ENCODE results near the gene FRMD1. TPM values are rescaled to one million over a fixed set of nuclear protein-coding genes. Genes with fewer than 3 reads are reported as not detected.

FRMD1 gene
- total and polyA plus RNA-seq, 9 donors, result 0.13 to 0.89 (median 0.33) TPM

GRCh38 chr6:168122011-168122410 is 43.0 kb upstream of the FRMD1 start:
- no peak for DNase-seq
- Histone ChIP-seq H3K4me3 (ENCODE audit: low read length) (no peak overlapping the region), H3K4me1 (ENCODE audit: control insufficient read depth, insufficient read depth, low read length) (no peaks in the 10 kb centered on the region), H3K36me3 (ENCODE audit: control insufficient read depth, insufficient read depth, low read length) (no peaks in the 10 kb centered on the region), H3K27ac (ENCODE audit: low read length) (no peak overlapping the region), H3K9me3 (replicated peaks; ENCODE audit: control insufficient read depth, low read depth, low read length) (no peaks in the 10 kb centered on the region), H3K27me3 (ENCODE audit: control insufficient read depth, insufficient read depth, low read length) (no peaks in the 10 kb centered on the region)
- 92% methylated on average over 11 of the region's 14 CpGs for WGBS (ENCODE audit: insufficient coverage)

GRCh38 chr6:168121303-168121665 is 42.3 kb upstream of the FRMD1 start:
- no peaks in the 10 kb centered on the region for H3K27me3 ChIP-seq (ENCODE audit: control insufficient read depth, insufficient read depth, low read length)
- no peak overlapping the region for H3K27ac ChIP-seq (ENCODE audit: low read length)
- H3K9me3 ChIP-seq (replicated peaks; ENCODE audit: control insufficient read depth, low read depth, low read length), result no peaks in the 10 kb centered on the region
- 73% methylated on average over 5 of the region's 8 CpGs for WGBS (ENCODE audit: insufficient coverage)
- DNase-seq, result no peak
- no peak overlapping the region for H3K4me3 ChIP-seq (ENCODE audit: low read length)
- no peaks in the 10 kb centered on the region for H3K4me1 ChIP-seq (ENCODE audit: control insufficient read depth, insufficient read depth, low read length)
- H3K36me3 ChIP-seq (ENCODE audit: control insufficient read depth, insufficient read depth, low read length), result no peaks in the 10 kb centered on the region

- H3K4me1 ChIP-seq (ENCODE audit: control insufficient read depth, insufficient read depth, low read length), result no peaks in the 10 kb centered on the region
- H3K27me3 ChIP-seq (ENCODE audit: control insufficient read depth, insufficient read depth, low read length), result no peaks in the 10 kb centered on the region
- H3K4me3 ChIP-seq (ENCODE audit: low read length), result no peak overlapping the region
- WGBS (ENCODE audit: insufficient coverage), result 66% methylated on average over 12 of the region's 15 CpGs
- no peak overlapping the region for H3K27ac ChIP-seq (ENCODE audit: low read length)
- no peaks in the 10 kb centered on the region for H3K36me3 ChIP-seq (ENCODE audit: control insufficient read depth, insufficient read depth, low read length)
- H3K9me3 ChIP-seq (replicated peaks; ENCODE audit: control insufficient read depth, low read depth, low read length), result no peaks in the 10 kb centered on the region
- no peak for DNase-seq
Measured at GRCh38 chr6:168120390-168121302, 41.6 kb upstream of the FRMD1 start.

GRCh38 chr6:168119539-168119938 is 40.5 kb upstream of the FRMD1 start:
- Histone ChIP-seq H3K27ac (ENCODE audit: low read length) (no peak overlapping the region), H3K9me3 (replicated peaks; ENCODE audit: control insufficient read depth, low read depth, low read length) (no peaks in the 10 kb centered on the region), H3K4me3 (ENCODE audit: low read length) (no peak overlapping the region), H3K36me3 (ENCODE audit: control insufficient read depth, insufficient read depth, low read length) (no peaks in the 10 kb centered on the region), H3K4me1 (ENCODE audit: control insufficient read depth, insufficient read depth, low read length) (no peaks in the 10 kb centered on the region), H3K27me3 (ENCODE audit: control insufficient read depth, insufficient read depth, low read length) (no peaks in the 10 kb centered on the region)
- DNase-seq, result no peak

- H3K27ac ChIP-seq (ENCODE audit: low read length), result no peak overlapping the region
- no peaks in the 10 kb centered on the region for H3K36me3 ChIP-seq (ENCODE audit: control insufficient read depth, insufficient read depth, low read length)
- H3K27me3 ChIP-seq (ENCODE audit: control insufficient read depth, insufficient read depth, low read length), result peaks cover 2% of the 10 kb centered on the region
- no peak for DNase-seq
- H3K9me3 ChIP-seq (replicated peaks; ENCODE audit: control insufficient read depth, low read depth, low read length), result no peaks in the 10 kb centered on the region
- no peak overlapping the region for H3K4me3 ChIP-seq (ENCODE audit: low read length)
- 83% methylated on average over 7 of the region's 7 CpGs for WGBS (ENCODE audit: insufficient coverage)
- no peaks in the 10 kb centered on the region for H3K4me1 ChIP-seq (ENCODE audit: control insufficient read depth, insufficient read depth, low read length)
Measured at GRCh38 chr6:168118935-168119334, 39.9 kb upstream of the FRMD1 start.

- Histone ChIP-seq H3K9me3 (replicated peaks; ENCODE audit: control insufficient read depth, low read depth, low read length) (no peaks in the 10 kb centered on the region), H3K4me1 (ENCODE audit: control insufficient read depth, insufficient read depth, low read length) (no peaks in the 10 kb centered on the region), H3K36me3 (ENCODE audit: control insufficient read depth, insufficient read depth, low read length) (no peaks in the 10 kb centered on the region), H3K27ac (ENCODE audit: low read length) (no peak overlapping the region), H3K4me3 (ENCODE audit: low read length) (no peak overlapping the region), H3K27me3 (ENCODE audit: control insufficient read depth, insufficient read depth, low read length) (peaks cover 2% of the 10 kb centered on the region)
- 93% methylated on average over 2 of the region's 4 CpGs for WGBS (ENCODE audit: insufficient coverage)
- no peak for DNase-seq
Measured at GRCh38 chr6:168117942-168118341, 38.9 kb upstream of the FRMD1 start.

- Histone ChIP-seq H3K4me1 (ENCODE audit: control insufficient read depth, insufficient read depth, low read length) (no peaks in the 10 kb centered on the region), H3K27me3 (ENCODE audit: control insufficient read depth, insufficient read depth, low read length) (peaks cover 2% of the 10 kb centered on the region), H3K27ac (ENCODE audit: low read length) (no peak overlapping the region), H3K9me3 (replicated peaks; ENCODE audit: control insufficient read depth, low read depth, low read length) (no peaks in the 10 kb centered on the region), H3K36me3 (ENCODE audit: control insufficient read depth, insufficient read depth, low read length) (no peaks in the 10 kb centered on the region), H3K4me3 (ENCODE audit: low read length) (no peak overlapping the region)
- no peak for DNase-seq
- WGBS (ENCODE audit: insufficient coverage), result 81% methylated on average over 23 of the region's 26 CpGs
Measured at GRCh38 chr6:168116975-168117899, 38.2 kb upstream of the FRMD1 start.

GRCh38 chr6:168116438-168116974 is 37.5 kb upstream of the FRMD1 start:
- no peaks in the 10 kb centered on the region for H3K36me3 ChIP-seq (ENCODE audit: control insufficient read depth, insufficient read depth, low read length)

GRCh38 chr6:168115748-168116437 is 36.9 kb upstream of the FRMD1 start:
- Histone ChIP-seq H3K4me1 (ENCODE audit: control insufficient read depth, insufficient read depth, low read length) (no peaks in the 10 kb centered on the region), H3K9me3 (replicated peaks; ENCODE audit: control insufficient read depth, low read depth, low read length) (no peaks in the 10 kb centered on the region), H3K36me3 (ENCODE audit: control insufficient read depth, insufficient read depth, low read length) (no peaks in the 10 kb centered on the region), H3K4me3 (ENCODE audit: low read length) (no peak overlapping the region), H3K27ac (ENCODE audit: low read length) (no peak overlapping the region), H3K27me3 (ENCODE audit: control insufficient read depth, insufficient read depth, low read length) (peaks cover 2% of the 10 kb centered on the region)
- no peak for DNase-seq
- WGBS (ENCODE audit: insufficient coverage), result 100% methylated on average over 1 of the region's 5 CpGs

More at GRCh38 chr6:168116438-168116974, 37.5 kb upstream of the FRMD1 start:
- no peak overlapping the region for H3K4me3 ChIP-seq (ENCODE audit: low read length)
- peaks cover 2% of the 10 kb centered on the region for H3K27me3 ChIP-seq (ENCODE audit: control insufficient read depth, insufficient read depth, low read length)
- no peaks in the 10 kb centered on the region for H3K9me3 ChIP-seq (replicated peaks; ENCODE audit: control insufficient read depth, low read depth, low read length)
- 89% methylated on average over 11 of the region's 11 CpGs for WGBS (ENCODE audit: insufficient coverage)
- no peaks in the 10 kb centered on the region for H3K4me1 ChIP-seq (ENCODE audit: control insufficient read depth, insufficient read depth, low read length)
- no peak overlapping the region for H3K27ac ChIP-seq (ENCODE audit: low read length)
- no peak for DNase-seq
